Progenitor cell of endocrine pancreas (in vitro differentiated cells): ENCODE data around the gene FHAD1. TPM values are rescaled to one million over a fixed set of nuclear protein-coding genes. Genes with fewer than 3 reads are reported as not detected.

Experiments
- DNase-seq: peaks from one replicate; pipeline ENCODE4 v3.0.0; 2021; ENCODE audit warnings: low spot score; ENCODE audit not compliant: unreplicated experiment
- H3K27ac Mint-ChIP-seq: 2 replicates; pipeline ENCODE4 v1.8.0; 2021; ENCODE audit warnings: mild to moderate bottlenecking, moderate library complexity, mixed read lengths
- H3K27me3 Mint-ChIP-seq: 2 replicates; pipeline ENCODE4 v1.8.0; 2021; ENCODE audit warnings: mixed read lengths
- H3K36me3 Mint-ChIP-seq: 2 replicates; pipeline ENCODE4 v1.8.0; 2022; ENCODE audit warnings: mixed read lengths; ENCODE audit not compliant: insufficient read depth
- H3K4me1 Mint-ChIP-seq: 2 replicates; pipeline ENCODE4 v1.8.0; 2021; ENCODE audit warnings: low read depth, mixed read lengths
- H3K4me3 Mint-ChIP-seq: 2 replicates; pipeline ENCODE4 v1.8.0; 2021; ENCODE audit warnings: low read depth, mild to moderate bottlenecking, moderate library complexity, mixed read lengths
- H3K9me3 Mint-ChIP-seq: 2 replicates; pipeline ENCODE4 v1.8.0; 2021; ENCODE audit warnings: low read depth, mixed read lengths
- CTCF ChIP-seq: fragments of 200-600 bp; sonication (generic); IDR thresholded peaks from one replicate; pipeline ENCODE4 v1.5.0; 2021; ENCODE audit warnings: antibody characterized with exemption, mild to moderate bottlenecking; ENCODE audit not compliant: unreplicated experiment
- total RNA-seq: library from RNA; stranded (reverse); gene quantifications from 2 replicates; pipeline ENCODE4 v1.2.1, GENCODE V29; 2021

The FHAD1 gene
- total RNA-seq, 1 donor from 2014 or later: 5.0 TPM

- peaks cover 8% of the 10 kb centered on the region for H3K27me3 Mint-ChIP-seq
- H3K4me3 Mint-ChIP-seq: no peak overlapping the region
- TF ChIP-seq CTCF: no peak
- H3K36me3 Mint-ChIP-seq: no peaks in the 10 kb centered on the region
- no peak overlapping the region for H3K27ac Mint-ChIP-seq
- H3K4me1 Mint-ChIP-seq: peaks cover 3% of the 10 kb centered on the region
- no peaks in the 10 kb centered on the region for H3K9me3 Mint-ChIP-seq
- no peak for DNase-seq
These were observed 115.7 kb downstream of the FHAD1 start for GRCh38 chr1:15362737-15363128.

GRCh38 chr1:15364740-15365139 is 117.7 kb downstream of the FHAD1 start:
- TF ChIP-seq CTCF: no peak
- H3K4me3 Mint-ChIP-seq: no peak overlapping the region
- no peak overlapping the region for H3K27ac Mint-ChIP-seq
- H3K4me1 Mint-ChIP-seq: peaks cover 2% of the 10 kb centered on the region
- no peak for DNase-seq
- no peaks in the 10 kb centered on the region for H3K9me3 Mint-ChIP-seq
- no peaks in the 10 kb centered on the region for H3K36me3 Mint-ChIP-seq
- H3K27me3 Mint-ChIP-seq: peaks cover 3% of the 10 kb centered on the region

GRCh38 chr1:15368888-15369287 is 121.9 kb downstream of the FHAD1 start:
- no peak overlapping the region for H3K4me3 Mint-ChIP-seq
- DNase-seq: no peak
- no peaks in the 10 kb centered on the region for H3K9me3 Mint-ChIP-seq
- H3K36me3 Mint-ChIP-seq: no peaks in the 10 kb centered on the region
- no peak for TF ChIP-seq CTCF
- peaks cover 2% of the 10 kb centered on the region for H3K4me1 Mint-ChIP-seq
- H3K27me3 Mint-ChIP-seq: peaks cover 3% of the 10 kb centered on the region
- H3K27ac Mint-ChIP-seq: no peak overlapping the region

- DNase-seq: no peak
- H3K9me3 Mint-ChIP-seq: no peaks in the 10 kb centered on the region
- no peak for TF ChIP-seq CTCF
- H3K27me3 Mint-ChIP-seq: peaks cover 3% of the 10 kb centered on the region
- no peak overlapping the region for H3K4me3 Mint-ChIP-seq
- no peak overlapping the region for H3K27ac Mint-ChIP-seq
- no peaks in the 10 kb centered on the region for H3K36me3 Mint-ChIP-seq
- no peaks in the 10 kb centered on the region for H3K4me1 Mint-ChIP-seq
These were observed 123.2 kb downstream of the FHAD1 start for GRCh38 chr1:15370268-15370667.

- no peaks in the 10 kb centered on the region for H3K36me3 Mint-ChIP-seq
- DNase-seq: no peak
- TF ChIP-seq CTCF: no peak
- H3K27me3 Mint-ChIP-seq: peaks cover 3% of the 10 kb centered on the region
- H3K27ac Mint-ChIP-seq: peak overlapping the region; percentile 4
- H3K4me1 Mint-ChIP-seq: no peaks in the 10 kb centered on the region
- H3K9me3 Mint-ChIP-seq: no peaks in the 10 kb centered on the region
- no peak overlapping the region for H3K4me3 Mint-ChIP-seq
These were observed 123.9 kb downstream of the FHAD1 start for GRCh38 chr1:15370781-15371520.
